Keratinocyte (primary cell): Measurements from ENCODE around the gene FHIT. TPM values are rescaled to one million over a fixed set of nuclear protein-coding genes. Genes with fewer than 3 reads are reported as not detected.

Experiments
- DNase-seq: peaks from one replicate; pipeline ENCODE4 v3.0.0-alpha.2; 2011; ENCODE audit warnings: low read depth, missing footprints, low spot score
- FAIRE-seq: peaks from 2 replicates; lab custom pipeline; 2011; peaks lifted over from hg19 to GRCh38; lab: Jason Lieb, UNC
- H2AFZ ChIP-seq: 2 replicates; pipeline ENCODE4 v1.6.0; 2012; ENCODE audit warnings: low read length, control low read depth, inconsistent platforms; ENCODE audit not compliant: control insufficient read depth
- H3K27ac ChIP-seq: 2 replicates; pipeline ENCODE4 v1.5.1; 2011; ENCODE audit warnings: low read length; ENCODE audit not compliant: control insufficient read depth, insufficient read depth
- H3K27me3 ChIP-seq: 3 replicates; pipeline ENCODE4 v1.6.0; 2011; ENCODE audit warnings: low read length; ENCODE audit not compliant: control insufficient read depth, insufficient read depth; ENCODE audit errors: extremely low read depth
- H3K36me3 ChIP-seq, 2 experiments: 2 replicates in 1 of 2; 3 replicates in 1 of 2; pipeline ENCODE4 v1.5.1; 2011; ENCODE audit warnings: low read length in 2 of 2, mild to moderate bottlenecking in 1 of 2; ENCODE audit not compliant: control insufficient read depth in 2 of 2, insufficient read depth in 2 of 2; ENCODE audit errors: extremely low read depth in 1 of 2
- H3K4me1 ChIP-seq: 3 replicates; pipeline ENCODE4 v1.5.1; 2011; ENCODE audit warnings: low read length; ENCODE audit not compliant: control insufficient read depth, insufficient read depth; ENCODE audit errors: extremely low read depth
- H3K4me2 ChIP-seq: 3 replicates; pipeline ENCODE4 v1.6.0; 2011; ENCODE audit warnings: low read depth, low read length; ENCODE audit not compliant: control insufficient read depth, insufficient read depth; ENCODE audit errors: extremely low read depth
- H3K4me3 ChIP-seq, 3 experiments: fragments of 200-600 bp in 1 of 3; sonication (generic) in 1 of 3; 2 replicates in 2 of 3; 3 replicates in 1 of 3; pipeline ENCODE4 v1.5.1; 2011 to 2016; ENCODE audit warnings: low read length in 3 of 3, mild to moderate bottlenecking in 3 of 3, control low read depth in 2 of 3, inconsistent platforms in 1 of 3, low read depth in 1 of 3, mixed read lengths in 1 of 3, mixed run types in 1 of 3, moderate library complexity in 1 of 3; ENCODE audit not compliant: control insufficient read depth in 2 of 3, insufficient read depth in 2 of 3; ENCODE audit errors: extremely low read depth in 1 of 3
- H3K79me2 ChIP-seq: 2 replicates; pipeline ENCODE4 v1.6.0; 2012; ENCODE audit warnings: low read length; ENCODE audit not compliant: control insufficient read depth, insufficient read depth
- H3K9ac ChIP-seq: 3 replicates; pipeline ENCODE4 v1.6.0; 2011; ENCODE audit warnings: low read length; ENCODE audit not compliant: control insufficient read depth, insufficient read depth; ENCODE audit errors: extremely low read depth
- H3K9me1 ChIP-seq: 3 replicates; pipeline ENCODE4 v1.6.0; 2011; ENCODE audit warnings: low read length; ENCODE audit not compliant: control insufficient read depth, insufficient read depth; ENCODE audit errors: extremely low read depth
- H3K9me3 ChIP-seq: 2 replicates; pipeline ENCODE4 v1.5.1; 2012; ENCODE audit warnings: low read depth, low read length; ENCODE audit not compliant: control insufficient read depth
- H4K20me1 ChIP-seq: 3 replicates; pipeline ENCODE4 v1.6.0; 2011; ENCODE audit warnings: low read length; ENCODE audit not compliant: control insufficient read depth, insufficient read depth; ENCODE audit errors: extremely low read depth
- EZH2 ChIP-seq: IDR thresholded peaks from one replicate; pipeline ENCODE4 v1.6.1; 2012; ENCODE audit warnings: inconsistent platforms, mild to moderate bottlenecking, low read length, moderate library complexity
- dilution Hi-C: fragments of 300-500 bp; cut with MboI; formaldehyde crosslinking; loops from one replicate; pipeline ENCODE4 v1.7.0; 2020; ENCODE audit warnings: low sequenced_read_pairs; ENCODE audit not compliant: extremely low pct_ligation_motif_present
- polyA plus RNA-seq, 5 experiments: library from polyadenylated mRNA; depleted of rRNA in 3 of 5; stranded (reverse) in 3 of 5; stranded (forward) in 1 of 5; unstranded in 1 of 5; fragments of >200 nt; gene quantifications; 1 replicate in 1 of 5; 2 replicates in 3 of 5; 3 replicates in 1 of 5; pipeline versions ENCODE4 v1.2.1 to v1.2.3, GENCODE V29; 2011 to 2012; ENCODE audit warnings: missing spikeins in 2 of 5, low read depth in 1 of 5, low replicate concordance in 1 of 5
- TF ChIP-seq, protein P1 (sequence below), 3 experiments: IDR thresholded peaks in 1 of 3; conservative IDR thresholded peaks in 1 of 3; optimal IDR thresholded peaks in 1 of 3; 2 replicates in 2 of 3; 3 replicates in 1 of 3; pipeline versions ENCODE3 to v1.5.1; 2011; ENCODE audit warnings: low read length in 3 of 3, mild to moderate bottlenecking in 3 of 3, moderate library complexity in 2 of 3, control low read depth in 1 of 3, inconsistent platforms in 1 of 3; ENCODE audit not compliant: insufficient read depth in 2 of 3; ENCODE audit errors: extremely low read depth in 1 of 3

Gene FHIT
- polyA plus RNA-seq, 1 donor (not counting 4 experiments of a cell fraction or from before 2014, with no cell fraction given): 2.2 TPM

DNA sequence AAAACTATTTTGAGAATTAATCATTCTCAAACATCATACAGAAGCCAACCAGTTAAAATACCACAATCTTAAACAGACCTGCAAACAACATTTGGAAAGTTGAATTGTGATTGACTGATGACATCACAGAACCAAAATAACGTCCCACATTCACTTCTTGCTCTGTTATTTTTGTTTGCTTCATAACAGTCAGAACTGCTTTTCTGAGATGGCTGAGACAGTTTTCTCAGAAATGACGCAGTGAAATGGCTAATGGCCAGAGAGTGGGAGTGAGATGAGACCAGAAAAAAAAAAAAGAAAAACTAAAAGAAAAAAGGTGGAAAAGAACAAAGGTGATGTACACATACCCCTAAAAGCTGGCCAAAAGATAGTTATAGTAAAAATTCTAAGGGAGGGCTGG lies 1061.2 kb downstream of the FHIT start:
- no peaks in the 10 kb centered on the region for H4K20me1 ChIP-seq
- no peaks in the 10 kb centered on the region for H3K27me3 ChIP-seq
- H3K27ac ChIP-seq: no peak overlapping the region
- no peak overlapping the region for H2AFZ ChIP-seq
- no peak overlapping the region for H3K4me3 ChIP-seq
- H3K9me3 ChIP-seq: no peaks in the 10 kb centered on the region
- dilution Hi-C loops: no loop called here
- H3K79me2 ChIP-seq: no peaks in the 10 kb centered on the region
- TF ChIP-seq EZH2: no peak
- TF ChIP-seq, protein P1, sequence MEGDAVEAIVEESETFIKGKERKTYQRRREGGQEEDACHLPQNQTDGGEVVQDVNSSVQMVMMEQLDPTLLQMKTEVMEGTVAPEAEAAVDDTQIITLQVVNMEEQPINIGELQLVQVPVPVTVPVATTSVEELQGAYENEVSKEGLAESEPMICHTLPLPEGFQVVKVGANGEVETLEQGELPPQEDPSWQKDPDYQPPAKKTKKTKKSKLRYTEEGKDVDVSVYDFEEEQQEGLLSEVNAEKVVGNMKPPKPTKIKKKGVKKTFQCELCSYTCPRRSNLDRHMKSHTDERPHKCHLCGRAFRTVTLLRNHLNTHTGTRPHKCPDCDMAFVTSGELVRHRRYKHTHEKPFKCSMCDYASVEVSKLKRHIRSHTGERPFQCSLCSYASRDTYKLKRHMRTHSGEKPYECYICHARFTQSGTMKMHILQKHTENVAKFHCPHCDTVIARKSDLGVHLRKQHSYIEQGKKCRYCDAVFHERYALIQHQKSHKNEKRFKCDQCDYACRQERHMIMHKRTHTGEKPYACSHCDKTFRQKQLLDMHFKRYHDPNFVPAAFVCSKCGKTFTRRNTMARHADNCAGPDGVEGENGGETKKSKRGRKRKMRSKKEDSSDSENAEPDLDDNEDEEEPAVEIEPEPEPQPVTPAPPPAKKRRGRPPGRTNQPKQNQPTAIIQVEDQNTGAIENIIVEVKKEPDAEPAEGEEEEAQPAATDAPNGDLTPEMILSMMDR (optimal IDR thresholded peaks at IDR 0.05 in 1 of 3, IDR thresholded peaks at IDR 0.05 in 1 of 3, conservative IDR thresholded peaks at IDR 0.05 in 1 of 3; ENCODE audit: extremely low read depth in 1 of 3, insufficient read depth in 2 of 3, low read length in 3 of 3): no peak
- H3K9ac ChIP-seq: no peak overlapping the region
- no peaks in the 10 kb centered on the region for H3K4me1 ChIP-seq
- H3K9me1 ChIP-seq: no peaks in the 10 kb centered on the region
- no peak overlapping the region for H3K4me2 ChIP-seq
- no peak for DNase-seq
- no peak for FAIRE-seq
- H3K36me3 ChIP-seq: no peaks in the 10 kb centered on the region

DNA sequence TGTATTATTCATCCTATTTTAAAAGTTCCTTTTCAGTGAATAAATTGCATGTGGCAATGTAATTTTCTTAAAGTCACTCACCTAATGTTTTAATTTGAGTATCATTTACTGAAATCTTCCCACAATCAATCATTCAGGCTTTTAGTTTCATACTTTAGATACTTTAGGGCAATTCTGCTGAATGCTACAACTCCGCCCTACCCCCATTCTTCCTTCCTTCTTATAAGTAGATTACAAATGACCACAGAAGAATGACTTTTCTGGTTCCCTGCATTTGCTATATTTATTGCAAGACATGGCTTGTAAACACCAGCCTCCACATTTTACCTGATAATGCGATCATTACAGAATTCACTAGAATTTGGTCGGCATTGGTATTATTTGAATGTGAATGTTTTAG lies 1061.9 kb downstream of the FHIT start:
- FAIRE-seq: no peak
- no peak overlapping the region for H3K4me2 ChIP-seq
- H3K36me3 ChIP-seq: no peaks in the 10 kb centered on the region
- no peaks in the 10 kb centered on the region for H4K20me1 ChIP-seq
- H3K27me3 ChIP-seq: no peaks in the 10 kb centered on the region
- H3K27ac ChIP-seq: no peak overlapping the region
- no peak overlapping the region for H2AFZ ChIP-seq
- H3K9ac ChIP-seq: no peak overlapping the region
- no peak overlapping the region for H3K4me3 ChIP-seq
- dilution Hi-C loops: no loop called here
- no peak for TF ChIP-seq EZH2
- TF ChIP-seq, protein P1 (optimal IDR thresholded peaks at IDR 0.05 in 1 of 3, IDR thresholded peaks at IDR 0.05 in 1 of 3, conservative IDR thresholded peaks at IDR 0.05 in 1 of 3; ENCODE audit: extremely low read depth in 1 of 3, insufficient read depth in 2 of 3, low read length in 3 of 3): no peak
- H3K9me3 ChIP-seq: no peaks in the 10 kb centered on the region
- no peaks in the 10 kb centered on the region for H3K79me2 ChIP-seq
- DNase-seq: no peak
- H3K4me1 ChIP-seq: no peaks in the 10 kb centered on the region
- H3K9me1 ChIP-seq: no peaks in the 10 kb centered on the region
